ENCODE measurements around the gene TMEM260. TPM values are rescaled to one million over a fixed set of nuclear protein-coding genes. Genes with fewer than 3 reads are reported as not detected.

TMEM260 gene
- total RNA-seq, 1 experiment from 2014 or later, result 20.0 TPM

DNA sequence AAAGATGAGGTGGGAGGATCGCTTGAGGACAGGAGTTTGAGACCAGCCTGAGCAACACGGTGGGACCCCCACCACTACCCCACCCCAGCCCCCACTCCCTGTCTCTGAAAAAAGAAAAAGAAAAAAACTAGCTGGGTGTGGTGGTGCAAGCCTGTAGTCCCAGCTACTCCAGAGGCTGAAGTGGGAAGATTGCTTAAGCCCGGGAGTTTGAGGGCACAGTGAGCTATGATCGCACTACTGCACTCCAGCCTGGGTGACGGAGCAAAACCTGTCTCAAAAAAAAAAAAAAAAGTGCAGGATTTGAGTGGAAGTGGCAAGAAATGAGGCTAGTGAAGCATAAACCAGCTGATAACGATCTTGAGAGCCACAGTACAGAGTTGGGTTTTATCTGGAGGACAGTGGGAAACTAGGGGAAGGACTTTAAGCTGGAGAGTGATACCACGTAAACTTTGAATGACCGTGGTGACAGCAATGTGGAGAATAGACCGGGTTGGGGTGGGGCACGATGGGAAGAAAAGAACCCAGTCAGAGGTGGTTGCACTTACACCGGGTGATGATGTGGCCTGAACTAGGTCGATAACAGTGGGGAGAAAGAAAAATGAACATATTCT lies 85.3 kb downstream of the TMEM260 start:
- H3K23me2 ChIP-seq (ENCODE audit: insufficient read length, low read depth, low read length, poor library complexity, severe bottlenecking), result no peaks in the 10 kb centered on the region
- H2BK5ac ChIP-seq (ENCODE audit: insufficient read length, low read length), result no peak overlapping the region
- no peak overlapping the region for H4K5ac ChIP-seq (ENCODE audit: insufficient read length, low read depth, low read length)
- Mint-ChIP-seq H3K36me3 (ENCODE audit: insufficient read depth in 1 of 3, low read depth in 3 of 3) (peaks cover 10 to 30% (median 22%) of the 10 kb centered on the region in 3 experiments), H3K9me3 (peaks cover 14 to 27% of the 10 kb centered on the region in 2 experiments), H3K27ac (no peak overlapping the region), H3K4me3 (no peak overlapping the region), H3K4me1 (peaks cover 31 to 33% of the 10 kb centered on the region in 2 experiments), H3K27me3 (ENCODE audit: low read depth) (peaks cover 16% of the 10 kb centered on the region)
- no peak overlapping the region for H3K4ac ChIP-seq (ENCODE audit: low read depth, low read length)
- no peak overlapping the region for H3T11ph ChIP-seq (ENCODE audit: low read length)
- DNase-seq, result no peak
- no peak overlapping the region for H3K56ac ChIP-seq (ENCODE audit: insufficient read length, low read depth, low read length)
- H2BK120ac ChIP-seq (ENCODE audit: low read depth, low read length, poor library complexity, severe bottlenecking), result no peak overlapping the region
- no peaks in the 10 kb centered on the region for H3K79me2 ChIP-seq (ENCODE audit: insufficient read depth, low read length)
- TF ChIP-seq CTCF (conservative IDR thresholded peaks at IDR 0.05), result no peak
- no peak overlapping the region for H3K4me2 ChIP-seq (ENCODE audit: insufficient read depth, insufficient read length, low read length)
- H3K18ac ChIP-seq (ENCODE audit: insufficient read length, low read depth, low read length), result no peak overlapping the region
- H3K23ac ChIP-seq (ENCODE audit: insufficient read length, low read depth, low read length), result no peak overlapping the region
- no peak overlapping the region for H2BK15ac ChIP-seq (ENCODE audit: low read depth, low read length)
- no peaks in the 10 kb centered on the region for H3K9me3 ChIP-seq (ENCODE audit: control insufficient read depth, low read depth, low read length)
- H4K91ac ChIP-seq (ENCODE audit: insufficient read length, low read depth, low read length), result no peak overlapping the region
- no peak overlapping the region for H3K27ac ChIP-seq (ENCODE audit: insufficient read length, low read depth, low read length)
- H3K27me3 ChIP-seq (ENCODE audit: insufficient read depth, low read length), result no peaks in the 10 kb centered on the region
- no peak overlapping the region for H3K9ac ChIP-seq (ENCODE audit: extremely low read depth, insufficient read length, low read length)
- H2AFZ ChIP-seq (ENCODE audit: low read length), result no peak overlapping the region
- no peaks in the 10 kb centered on the region for H4K20me1 ChIP-seq (ENCODE audit: control insufficient read depth, insufficient read depth, insufficient read length)
- WGBS (ENCODE audit: extremely low coverage, insufficient read length, low lambda C conversion rate), result no CpG with 5 or more reads among the region's 12 CpGs
- no peak overlapping the region for H3K14ac ChIP-seq (ENCODE audit: insufficient read depth, low read length)
- H4K8ac ChIP-seq (replicated peaks; ENCODE audit: insufficient read length, low read depth, low read length), result no peak overlapping the region
- H3K4me1 ChIP-seq (ENCODE audit: insufficient read depth, low read length), result no peaks in the 10 kb centered on the region; the same call in 1 of the 2 replicates
- no peak overlapping the region for H2BK12ac ChIP-seq (ENCODE audit: insufficient read length, low read depth, low read length)
- no peak overlapping the region for H2AK5ac ChIP-seq (ENCODE audit: insufficient read length, low read length)
- H2BK20ac ChIP-seq (ENCODE audit: low read depth, low read length, poor library complexity, severe bottlenecking), result no peak overlapping the region
- no peaks in the 10 kb centered on the region for H3K79me1 ChIP-seq (ENCODE audit: insufficient read depth, low read depth, low read length, poor library complexity, severe bottlenecking)

All from H9 (cell line).